Thyroid gland (tissue), 4 donors: Measurements from ENCODE around the gene PDE6A.

Source experiments
- POLR2A ChIP-seq, 2 donors: fragments of 450-650 bp; IDR thresholded peaks; one replicate each; pipeline ENCODE4 v1.6.1; 2017; ENCODE audit warnings: antibody characterized with exemption in 2 of 2, mild to moderate bottlenecking in 2 of 2, moderate library complexity in 1 of 2
- TF ChIP-seq, protein P1 (sequence below), 6 experiments: fragments of 200-600 bp in 3 of 6; fragments of 450-650 bp in 3 of 6; sonication (generic) in 3 of 6; IDR thresholded peaks; one replicate each; pipeline ENCODE4 v1.5.1; 2016 to 2019; ENCODE audit warnings: antibody characterized with exemption in 6 of 6, mild to moderate bottlenecking in 2 of 6, inconsistent platforms in 1 of 6, moderate library complexity in 1 of 6

DNA sequence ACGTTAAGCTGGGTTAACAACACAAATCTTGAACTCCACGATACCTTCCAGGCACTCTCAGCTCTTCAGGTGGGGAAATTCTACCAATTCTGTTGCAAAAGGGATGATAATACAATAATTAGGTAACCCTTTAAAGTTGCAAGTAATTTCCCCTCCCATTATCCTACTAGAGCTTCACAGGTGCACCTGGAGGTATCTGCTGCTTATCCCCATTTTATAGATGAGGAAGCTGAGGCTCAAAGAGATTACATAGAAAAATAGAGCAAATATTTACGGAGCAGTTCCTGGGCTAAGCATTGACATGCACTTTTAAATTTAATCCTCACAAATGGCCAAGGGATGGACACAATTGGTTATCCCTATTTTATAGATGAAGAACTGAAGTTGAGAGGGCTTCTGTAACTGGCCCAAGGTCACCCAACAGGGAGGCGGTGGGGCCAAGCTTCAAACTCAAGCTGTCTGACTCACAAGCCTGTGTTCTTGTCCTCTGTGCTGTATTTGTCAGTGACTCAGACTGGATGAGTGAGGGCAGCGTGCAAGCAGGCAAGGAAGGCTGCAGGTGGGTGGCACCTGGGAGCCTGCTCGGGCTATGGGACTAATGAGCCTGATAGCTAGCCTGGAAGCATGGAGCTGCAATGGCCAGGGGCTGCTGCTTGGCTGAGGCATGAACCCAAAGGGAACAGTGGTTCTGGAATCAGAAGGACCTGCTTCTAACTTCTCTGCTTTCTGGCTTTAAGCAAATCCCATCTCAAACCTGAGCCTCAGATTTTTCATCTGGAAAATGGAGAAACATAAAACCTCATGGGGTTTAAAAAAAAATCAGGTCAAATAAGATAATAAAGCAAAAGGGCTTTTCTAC is 105.5 kb downstream of the PDE6A start:
- TF ChIP-seq, protein P1, sequence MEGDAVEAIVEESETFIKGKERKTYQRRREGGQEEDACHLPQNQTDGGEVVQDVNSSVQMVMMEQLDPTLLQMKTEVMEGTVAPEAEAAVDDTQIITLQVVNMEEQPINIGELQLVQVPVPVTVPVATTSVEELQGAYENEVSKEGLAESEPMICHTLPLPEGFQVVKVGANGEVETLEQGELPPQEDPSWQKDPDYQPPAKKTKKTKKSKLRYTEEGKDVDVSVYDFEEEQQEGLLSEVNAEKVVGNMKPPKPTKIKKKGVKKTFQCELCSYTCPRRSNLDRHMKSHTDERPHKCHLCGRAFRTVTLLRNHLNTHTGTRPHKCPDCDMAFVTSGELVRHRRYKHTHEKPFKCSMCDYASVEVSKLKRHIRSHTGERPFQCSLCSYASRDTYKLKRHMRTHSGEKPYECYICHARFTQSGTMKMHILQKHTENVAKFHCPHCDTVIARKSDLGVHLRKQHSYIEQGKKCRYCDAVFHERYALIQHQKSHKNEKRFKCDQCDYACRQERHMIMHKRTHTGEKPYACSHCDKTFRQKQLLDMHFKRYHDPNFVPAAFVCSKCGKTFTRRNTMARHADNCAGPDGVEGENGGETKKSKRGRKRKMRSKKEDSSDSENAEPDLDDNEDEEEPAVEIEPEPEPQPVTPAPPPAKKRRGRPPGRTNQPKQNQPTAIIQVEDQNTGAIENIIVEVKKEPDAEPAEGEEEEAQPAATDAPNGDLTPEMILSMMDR (IDR thresholded peaks at IDR 0.05) = no peak
- TF ChIP-seq POLR2A (IDR thresholded peaks at IDR 0.05) = no peak
